ELR (cell line): ENCODE measurements around the gene SLC39A11.
A peak's percentile ranks its signal among the peaks of the same experiment; 100 is the strongest.
"Not testable (repeated sequence)": the region's sequence is repeated elsewhere in the genome, so short reads cannot be mapped to it uniquely, and the experiment has no call there.

Source experiments
- DNase-seq: peaks from one replicate; pipeline ENCODE4 v3.0.0-alpha.2; 2015; ENCODE audit warnings: low read depth

The SLC39A11 gene

GRCh38 chr17:72947475-72947874 is 145.0 kb downstream of the SLC39A11 start:
- no peak for DNase-seq

GRCh38 chr17:72946696-72947095 is 145.8 kb downstream of the SLC39A11 start:
- no peak for DNase-seq

- no peak for DNase-seq
These were observed 146.3 kb downstream of the SLC39A11 start for GRCh38 chr17:72946156-72946555.

- no peak for DNase-seq
These were observed 147.0 kb downstream of the SLC39A11 start for GRCh38 chr17:72945473-72945872.

- DNase-seq, result no peak
These were observed 148.4 kb downstream of the SLC39A11 start for GRCh38 chr17:72943826-72944689.

GRCh38 chr17:72942579-72942978 is 149.9 kb downstream of the SLC39A11 start:
- no peak for DNase-seq

GRCh38 chr17:72940496-72940895 is 152.0 kb downstream of the SLC39A11 start:
- DNase-seq, result no peak

- no peak for DNase-seq
These were observed 154.0 kb downstream of the SLC39A11 start for GRCh38 chr17:72938482-72938881.

- DNase-seq, result no peak
These were observed 154.8 kb downstream of the SLC39A11 start for GRCh38 chr17:72937707-72938106.

- DNase-seq, result not testable (repeated sequence)
These were observed 155.2 kb downstream of the SLC39A11 start for GRCh38 chr17:72937254-72937653.

- DNase-seq, result no peak
These were observed 156.5 kb downstream of the SLC39A11 start for GRCh38 chr17:72935984-72936383.

- DNase-seq, result no peak
These were observed 157.6 kb downstream of the SLC39A11 start for GRCh38 chr17:72934927-72935326.

- DNase-seq, result no peak
These were observed 160.9 kb downstream of the SLC39A11 start for GRCh38 chr17:72931635-72932034.

- DNase-seq, result no peak
These were observed 161.3 kb downstream of the SLC39A11 start for GRCh38 chr17:72931163-72931562.

GRCh38 chr17:72930031-72930430 is 162.5 kb downstream of the SLC39A11 start:
- no peak for DNase-seq

- no peak for DNase-seq
These were observed 163.9 kb downstream of the SLC39A11 start for GRCh38 chr17:72928454-72929136.

- DNase-seq, result no peak
These were observed 164.7 kb downstream of the SLC39A11 start for GRCh38 chr17:72927760-72928159.

- no peak for DNase-seq
These were observed 165.3 kb downstream of the SLC39A11 start for GRCh38 chr17:72927146-72927545.

- DNase-seq, result peak; percentile 15
These were observed 166.3 kb downstream of the SLC39A11 start for GRCh38 chr17:72926171-72926570.

- DNase-seq, result no peak
These were observed 168.3 kb downstream of the SLC39A11 start for GRCh38 chr17:72924196-72924595.

- DNase-seq, result no peak
These were observed 170.3 kb downstream of the SLC39A11 start for GRCh38 chr17:72922219-72922618.

- DNase-seq, result no peak
These were observed 171.0 kb downstream of the SLC39A11 start for GRCh38 chr17:72921347-72922054.

GRCh38 chr17:72920513-72920912 is 172.0 kb downstream of the SLC39A11 start:
- no peak for DNase-seq
